ENCODE data around the gene LNPEP. TPM values are rescaled to one million over a fixed set of nuclear protein-coding genes. Genes with fewer than 3 reads are reported as not detected.

Gene LNPEP
- total RNA-seq, 1 experiment from 2014 or later = 85.5 TPM

DNA sequence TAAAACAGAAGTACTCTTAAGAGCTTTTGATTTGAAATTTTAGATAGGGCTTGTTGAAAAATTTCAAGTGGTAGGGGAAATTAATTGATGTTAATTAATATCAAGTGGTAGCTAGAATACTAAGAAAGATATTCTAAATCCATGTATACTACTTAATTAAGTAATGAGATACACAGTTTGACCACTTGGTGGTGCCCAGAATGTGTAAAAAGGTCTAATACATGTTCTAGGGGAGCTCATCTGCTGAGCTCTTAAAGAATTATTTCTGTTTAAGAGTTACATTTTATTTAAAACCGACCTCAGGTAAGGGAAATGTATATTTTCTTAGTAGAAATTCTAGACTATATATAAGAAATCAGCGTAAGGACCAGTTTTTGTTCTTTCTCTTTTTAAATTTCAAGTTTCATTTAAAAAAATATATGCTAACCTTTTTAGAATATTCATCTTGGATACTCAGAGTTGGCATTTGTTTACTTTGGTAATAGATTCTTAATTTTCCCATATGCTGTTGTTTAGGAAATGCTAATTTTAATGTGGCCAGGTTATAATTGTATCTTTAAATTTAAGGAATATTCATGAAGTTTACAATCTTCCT, 61.5 kb downstream of the LNPEP start:
- no peaks in the 10 kb centered on the region for H3K9me3 Mint-ChIP-seq (ENCODE audit: low read depth, unreplicated experiment)
- no peaks in the 10 kb centered on the region for H3K4me1 Mint-ChIP-seq (ENCODE audit: low read depth, unreplicated experiment)
- peak; percentile 13 for DNase-seq
- TF ChIP-seq, protein P1, sequence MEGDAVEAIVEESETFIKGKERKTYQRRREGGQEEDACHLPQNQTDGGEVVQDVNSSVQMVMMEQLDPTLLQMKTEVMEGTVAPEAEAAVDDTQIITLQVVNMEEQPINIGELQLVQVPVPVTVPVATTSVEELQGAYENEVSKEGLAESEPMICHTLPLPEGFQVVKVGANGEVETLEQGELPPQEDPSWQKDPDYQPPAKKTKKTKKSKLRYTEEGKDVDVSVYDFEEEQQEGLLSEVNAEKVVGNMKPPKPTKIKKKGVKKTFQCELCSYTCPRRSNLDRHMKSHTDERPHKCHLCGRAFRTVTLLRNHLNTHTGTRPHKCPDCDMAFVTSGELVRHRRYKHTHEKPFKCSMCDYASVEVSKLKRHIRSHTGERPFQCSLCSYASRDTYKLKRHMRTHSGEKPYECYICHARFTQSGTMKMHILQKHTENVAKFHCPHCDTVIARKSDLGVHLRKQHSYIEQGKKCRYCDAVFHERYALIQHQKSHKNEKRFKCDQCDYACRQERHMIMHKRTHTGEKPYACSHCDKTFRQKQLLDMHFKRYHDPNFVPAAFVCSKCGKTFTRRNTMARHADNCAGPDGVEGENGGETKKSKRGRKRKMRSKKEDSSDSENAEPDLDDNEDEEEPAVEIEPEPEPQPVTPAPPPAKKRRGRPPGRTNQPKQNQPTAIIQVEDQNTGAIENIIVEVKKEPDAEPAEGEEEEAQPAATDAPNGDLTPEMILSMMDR (IDR thresholded peaks at IDR 0.05; ENCODE audit: unreplicated experiment) = no peak
- H3K27ac Mint-ChIP-seq (ENCODE audit: unreplicated experiment) = no peak overlapping the region
- no peak overlapping the region for H3K4me3 Mint-ChIP-seq (ENCODE audit: low read depth, unreplicated experiment)
- no peaks in the 10 kb centered on the region for H3K27me3 Mint-ChIP-seq (ENCODE audit: unreplicated experiment)
- no TSS peak for BruUV-seq (replicated peaks)
- peaks cover 14% of the 10 kb centered on the region for H3K36me3 Mint-ChIP-seq (ENCODE audit: insufficient read depth, unreplicated experiment)
- CTCF ChIA-PET = interaction anchor here (0.5 to 1.5 kb wide), 7 partner anchors 11 to 245 kb away, joined by 3 to 19 read pairs (median 5); partner anchors contain the start of gene LIX1
- intact Hi-C loops (cut with micrococcal nuclease; ENCODE audit: unreplicated experiment) = loop anchor here (1.0 kb wide), 2 partner anchors 145 to 166 kb away; partner anchors contain the start of gene LIX1

DNA sequence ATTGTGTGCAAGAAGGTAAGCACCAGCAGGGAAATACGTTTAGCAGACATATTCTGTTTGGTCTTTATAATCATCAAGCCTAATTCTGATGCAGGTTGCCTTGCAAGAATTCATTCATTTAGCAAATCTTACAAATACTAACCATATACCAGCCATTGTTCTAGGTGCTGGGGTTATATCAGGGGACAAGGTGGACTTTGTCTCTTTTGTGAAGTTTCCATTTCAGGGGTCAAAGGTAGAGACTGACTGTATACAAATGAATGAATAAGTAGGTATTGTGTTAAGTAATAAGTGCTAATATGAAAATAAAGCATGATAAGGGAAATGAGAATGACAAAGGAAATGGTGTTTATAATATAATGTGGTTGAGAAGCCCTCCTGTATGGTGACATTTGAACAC, 64.0 kb downstream of the LNPEP start:
- Mint-ChIP-seq H3K27me3 (ENCODE audit: unreplicated experiment) (no peaks in the 10 kb centered on the region), H3K36me3 (ENCODE audit: insufficient read depth, unreplicated experiment) (peaks cover under 1% of the 10 kb centered on the region), H3K9me3 (ENCODE audit: low read depth, unreplicated experiment) (no peaks in the 10 kb centered on the region), H3K4me3 (ENCODE audit: low read depth, unreplicated experiment) (no peak overlapping the region), H3K27ac (ENCODE audit: unreplicated experiment) (no peak overlapping the region), H3K4me1 (ENCODE audit: low read depth, unreplicated experiment) (no peaks in the 10 kb centered on the region)
- intact Hi-C loops (cut with micrococcal nuclease; ENCODE audit: unreplicated experiment) = no loop called here
- CTCF ChIA-PET = no interaction called here
- TF ChIP-seq, protein P1 (IDR thresholded peaks at IDR 0.05; ENCODE audit: unreplicated experiment) = no peak
- DNase-seq = no peak
- BruUV-seq (replicated peaks) = no TSS peak

DNA sequence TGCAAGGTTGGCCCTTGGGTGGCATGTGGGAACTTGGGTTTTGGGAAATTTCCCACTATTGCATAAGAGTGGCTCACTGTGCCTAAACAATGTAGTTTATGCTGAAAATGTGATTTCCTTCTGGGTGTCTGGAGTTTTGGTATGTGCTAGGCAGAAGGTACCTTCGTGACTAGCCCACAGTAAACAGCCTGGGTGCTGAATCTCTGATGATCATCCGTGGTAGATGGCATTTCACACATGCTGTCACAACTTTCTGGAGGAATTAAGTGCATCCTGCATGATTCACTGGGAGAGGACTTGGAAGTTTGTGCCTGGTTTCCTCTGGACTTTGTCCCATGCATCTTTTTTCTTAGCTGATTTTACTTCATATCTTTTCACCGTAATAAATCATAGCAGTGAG, 64.5 kb downstream of the LNPEP start:
- BruUV-seq (replicated peaks) = no TSS peak
- H3K4me1 Mint-ChIP-seq (ENCODE audit: low read depth, unreplicated experiment) = no peaks in the 10 kb centered on the region
- no peak for DNase-seq
- TF ChIP-seq, protein P1 (IDR thresholded peaks at IDR 0.05; ENCODE audit: unreplicated experiment) = no peak
- H3K27me3 Mint-ChIP-seq (ENCODE audit: unreplicated experiment) = no peaks in the 10 kb centered on the region
- CTCF ChIA-PET = no interaction called here
- H3K4me3 Mint-ChIP-seq (ENCODE audit: low read depth, unreplicated experiment) = no peak overlapping the region
- no peak overlapping the region for H3K27ac Mint-ChIP-seq (ENCODE audit: unreplicated experiment)
- no peaks in the 10 kb centered on the region for H3K36me3 Mint-ChIP-seq (ENCODE audit: insufficient read depth, unreplicated experiment)
- H3K9me3 Mint-ChIP-seq (ENCODE audit: low read depth, unreplicated experiment) = no peaks in the 10 kb centered on the region
- intact Hi-C loops (cut with micrococcal nuclease; ENCODE audit: unreplicated experiment) = no loop called here

DNA sequence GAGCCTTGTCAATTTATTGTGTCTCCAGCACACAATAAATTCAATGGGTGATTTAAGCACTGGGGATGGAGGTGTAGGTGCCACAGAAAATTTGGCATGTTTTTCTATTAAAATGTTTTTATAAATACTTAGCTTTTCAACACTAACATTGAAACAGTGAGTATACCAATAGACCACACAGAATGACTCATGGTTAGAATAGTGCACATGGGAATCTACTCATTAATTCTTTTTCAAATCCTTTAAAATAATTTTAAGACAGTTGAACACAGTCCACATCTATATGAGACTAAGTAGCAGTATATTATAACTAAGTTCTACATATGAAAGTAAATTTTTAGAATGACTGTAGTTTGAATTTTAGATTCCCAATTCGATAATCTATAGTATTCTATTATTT, 67.1 kb downstream of the LNPEP start:
- no peaks in the 10 kb centered on the region for H3K9me3 Mint-ChIP-seq (ENCODE audit: low read depth, unreplicated experiment)
- no peaks in the 10 kb centered on the region for H3K4me1 Mint-ChIP-seq (ENCODE audit: low read depth, unreplicated experiment)
- H3K36me3 Mint-ChIP-seq (ENCODE audit: insufficient read depth, unreplicated experiment) = no peaks in the 10 kb centered on the region
- BruUV-seq (replicated peaks) = no TSS peak
- TF ChIP-seq, protein P1 (IDR thresholded peaks at IDR 0.05; ENCODE audit: unreplicated experiment) = no peak
- no peaks in the 10 kb centered on the region for H3K27me3 Mint-ChIP-seq (ENCODE audit: unreplicated experiment)
- DNase-seq = no peak
- CTCF ChIA-PET = no interaction called here
- H3K4me3 Mint-ChIP-seq (ENCODE audit: low read depth, unreplicated experiment) = no peak overlapping the region
- intact Hi-C loops (cut with micrococcal nuclease; ENCODE audit: unreplicated experiment) = no loop called here
- no peak overlapping the region for H3K27ac Mint-ChIP-seq (ENCODE audit: unreplicated experiment)
